H1 (cell line): Measurements from ENCODE around the gene GCSAML. TPM values are rescaled to one million over a fixed set of nuclear protein-coding genes. Genes with fewer than 3 reads are reported as not detected.

Experiments
- CTCF ChIA-PET: fragments of 300-600 bp; sonication (Branson Sonifier 250); formaldehyde crosslinking; loops from one replicate; lab custom pipeline; 2021; ENCODE audit not compliant: partially characterized antibody; lab: Charles Lee
- POLR2A ChIA-PET: fragments of 300-600 bp; sonication (Branson Sonifier 250); formaldehyde crosslinking; loops from one replicate; lab custom pipeline; 2021; ENCODE audit warnings: inconsistent platforms; ENCODE audit not compliant: partially characterized antibody; lab: Charles Lee
- DNase-seq, 2 experiments: peaks; one replicate each; pipeline versions ENCODE4 v3.0.0 to v3.0.0-alpha.2; 2010 to 2022; ENCODE audit warnings: low spot score in 2 of 2, low read depth in 1 of 2, mixed read lengths in 1 of 2
- FAIRE-seq: peaks from 2 replicates; lab custom pipeline; 2011; peaks lifted over from hg19 to GRCh38; lab: Jason Lieb, UNC
- H2AFZ ChIP-seq: 2 replicates; pipeline ENCODE4 v1.8.1; 2012; ENCODE audit warnings: low read length, inconsistent platforms
- H2AK5ac ChIP-seq: 2 replicates; pipeline ENCODE4 v1.6.1; 2013; ENCODE audit warnings: low read depth, low read length
- H2BK120ac ChIP-seq: replicated peaks from 2 replicates; pipeline ENCODE3; 2013; ENCODE audit warnings: low read depth, low read length, inconsistent platforms
- H2BK12ac ChIP-seq: 2 replicates; pipeline ENCODE4 v1.6.1; 2013; ENCODE audit warnings: low read depth, low read length
- H2BK15ac ChIP-seq: 2 replicates; pipeline ENCODE4 v1.6.1; 2013; ENCODE audit warnings: low read length
- H2BK20ac ChIP-seq: 2 replicates; pipeline ENCODE4 v1.6.1; 2013; ENCODE audit warnings: low read length
- H2BK5ac ChIP-seq: 2 replicates; pipeline ENCODE4 v1.6.1; 2013; ENCODE audit warnings: low read depth, low read length
- H3K14ac ChIP-seq: 2 replicates; pipeline ENCODE4 v1.6.1; 2013; ENCODE audit warnings: inconsistent platforms; ENCODE audit not compliant: insufficient read length
- H3K18ac ChIP-seq: 2 replicates; pipeline ENCODE4 v1.6.1; 2013; ENCODE audit warnings: low read length; ENCODE audit errors: extremely low read depth
- H3K23ac ChIP-seq: 2 replicates; pipeline ENCODE4 v1.6.1; 2013; ENCODE audit warnings: inconsistent platforms; ENCODE audit not compliant: insufficient read length
- H3K23me2 ChIP-seq: 2 replicates; pipeline ENCODE4 v1.6.1; 2013; ENCODE audit warnings: low read depth, low read length
- H3K27ac ChIP-seq: 2 replicates; pipeline ENCODE4 v1.6.1; 2011; ENCODE audit warnings: low read depth, low read length, inconsistent platforms
- H3K27me3 ChIP-seq, 4 experiments: replicated peaks in 1 of 4; 1 replicate in 1 of 4; 2 replicates in 3 of 4; pipeline versions ENCODE4 v1.6.1 to v1.8.1; 2011 to 2013; ENCODE audit warnings: low read length in 3 of 4, mild to moderate bottlenecking in 3 of 4, inconsistent platforms in 2 of 4, mixed read lengths in 2 of 4, moderate library complexity in 1 of 4; ENCODE audit not compliant: control insufficient read depth in 3 of 4, insufficient read depth in 3 of 4; ENCODE audit errors: extremely low read depth in 1 of 4
- H3K36me3 ChIP-seq, 4 experiments: 2 replicates each; pipeline versions ENCODE4 v1.6.1 to v1.8.1; 2011 to 2013; ENCODE audit warnings: mild to moderate bottlenecking in 4 of 4, low read length in 3 of 4, moderate library complexity in 2 of 4, control low read depth in 1 of 4, inconsistent platforms in 1 of 4; ENCODE audit not compliant: insufficient read depth in 4 of 4, control insufficient read depth in 2 of 4
- H3K4ac ChIP-seq: replicated peaks from 2 replicates; pipeline ENCODE3; 2013; ENCODE audit warnings: low read length, low read depth, mixed read lengths, inconsistent platforms; ENCODE audit not compliant: insufficient read length
- H3K4me1 ChIP-seq, 4 experiments: replicated peaks in 1 of 4; 1 replicate in 1 of 4; 2 replicates in 3 of 4; pipeline versions ENCODE4 v1.6.1 to v1.8.1; 2011 to 2013; ENCODE audit warnings: low read length in 3 of 4, inconsistent platforms in 2 of 4, mixed read lengths in 1 of 4; ENCODE audit not compliant: insufficient read depth in 4 of 4, control insufficient read depth in 3 of 4
- H3K4me2 ChIP-seq, 2 experiments: 2 replicates each; pipeline versions ENCODE4 v1.6.1 to v1.8.1; 2011 to 2013; ENCODE audit warnings: low read depth in 2 of 2, low read length in 2 of 2, control low read depth in 1 of 2, inconsistent platforms in 1 of 2, mild to moderate bottlenecking in 1 of 2; ENCODE audit not compliant: insufficient read depth in 1 of 2
- H3K4me3 ChIP-seq, 4 experiments: fragments of 200-600, 300-600 bp in 1 of 4; sonication (generic), shearing (Covaris generic), sonication (Bioruptor Twin) in 1 of 4; 2 replicates each; pipeline versions ENCODE4 v1.5.1 to v1.8.1; 2011 to 2016; ENCODE audit warnings: low read length in 4 of 4, low read depth in 3 of 4, control low read depth in 2 of 4, inconsistent platforms in 2 of 4, mild to moderate bottlenecking in 2 of 4, mixed read lengths in 1 of 4, moderate library complexity in 1 of 4; ENCODE audit not compliant: insufficient read depth in 2 of 4; ENCODE audit errors: extremely low read depth in 1 of 4
- H3K56ac ChIP-seq: replicated peaks from 2 replicates; pipeline ENCODE3; 2013; ENCODE audit warnings: low read depth, mild to moderate bottlenecking, mixed read lengths, low read length, inconsistent platforms; ENCODE audit not compliant: insufficient read length
- H3K79me1 ChIP-seq: 2 replicates; pipeline ENCODE4 v1.6.1; 2013; ENCODE audit warnings: low read depth, low read length, control low read depth
- H3K79me2 ChIP-seq, 2 experiments: 2 replicates each; pipeline versions ENCODE4 v1.6.1 to v1.8.1; 2012 to 2013; ENCODE audit warnings: low read length in 2 of 2, mild to moderate bottlenecking in 2 of 2, inconsistent platforms in 1 of 2; ENCODE audit not compliant: insufficient read depth in 2 of 2, control insufficient read depth in 1 of 2
- H3K9ac ChIP-seq, 4 experiments: replicated peaks in 1 of 4; 1 replicate in 1 of 4; 2 replicates in 3 of 4; pipeline versions ENCODE4 v1.6.1 to v1.8.1; 2011 to 2013; ENCODE audit warnings: low read depth in 3 of 4, low read length in 3 of 4, control low read depth in 2 of 4, mild to moderate bottlenecking in 2 of 4, moderate library complexity in 2 of 4, inconsistent platforms in 1 of 4; ENCODE audit errors: extremely low read depth in 1 of 4
- H3K9me3 ChIP-seq, 2 experiments: 2 replicates each; pipeline versions ENCODE4 v1.6.1 to v1.8.1; 2012 to 2013; ENCODE audit warnings: mild to moderate bottlenecking in 2 of 2, moderate library complexity in 2 of 2, control low read depth in 1 of 2, inconsistent platforms in 1 of 2, low read depth in 1 of 2, low read length in 1 of 2, mixed read lengths in 1 of 2; ENCODE audit not compliant: insufficient read depth in 2 of 2
- H4K20me1 ChIP-seq, 2 experiments: replicated peaks in 1 of 2; 2 replicates each; pipeline versions ENCODE3 to v1.8.1; 2011 to 2013; ENCODE audit warnings: inconsistent platforms in 2 of 2, low read length in 2 of 2, mild to moderate bottlenecking in 1 of 2; ENCODE audit not compliant: insufficient read depth in 2 of 2, control insufficient read depth in 1 of 2
- H4K5ac ChIP-seq: 2 replicates; pipeline ENCODE4 v1.6.1; 2013; ENCODE audit warnings: low read length, low read depth, mixed read lengths, inconsistent platforms; ENCODE audit not compliant: insufficient read length
- H4K8ac ChIP-seq: 2 replicates; pipeline ENCODE4 v1.8.0; 2013; ENCODE audit warnings: mild to moderate bottlenecking, moderate library complexity, low read length, inconsistent platforms; ENCODE audit not compliant: insufficient read depth; ENCODE audit errors: extremely low read depth
- H4K91ac ChIP-seq: replicated peaks from 2 replicates; pipeline ENCODE3; 2013; ENCODE audit warnings: low read length, mixed read lengths, inconsistent platforms; ENCODE audit not compliant: insufficient read length
- BRCA1 ChIP-seq: IDR thresholded peaks from 2 replicates; pipeline ENCODE4 v1.6.1; 2012; ENCODE audit warnings: low read depth, low read length, improper control_type of control experiment
- CBX8 ChIP-seq: fragments of 300-800, 300-1000 bp; sonication (generic); IDR thresholded peaks from 2 replicates; pipeline ENCODE4 v1.7.1; 2016; ENCODE audit warnings: low read depth, low read length, borderline replicate concordance
- CEBPB ChIP-seq: IDR thresholded peaks from 2 replicates; pipeline ENCODE4 v1.6.1; 2012; ENCODE audit warnings: low read depth, low read length
- CREB1 ChIP-seq: IDR thresholded peaks from 2 replicates; pipeline ENCODE4 v1.6.1; 2012; ENCODE audit warnings: inconsistent platforms
- EP300 ChIP-seq, 2 experiments: IDR thresholded peaks; 1 replicate in 1 of 2; 2 replicates in 1 of 2; pipeline ENCODE4 v1.6.1; 2011 to 2012; ENCODE audit warnings: low read depth in 2 of 2, low read length in 2 of 2, mild to moderate bottlenecking in 2 of 2, borderline replicate concordance in 1 of 2, inconsistent platforms in 1 of 2, moderate library complexity in 1 of 2
- FOSL1 ChIP-seq: IDR thresholded peaks from 2 replicates; pipeline ENCODE4 v1.6.1; 2011; ENCODE audit warnings: mild to moderate bottlenecking, low read depth, low read length, moderate library complexity; ENCODE audit not compliant: insufficient read depth
- JUN ChIP-seq: IDR thresholded peaks from 2 replicates; pipeline ENCODE4 v1.6.1; 2011; ENCODE audit warnings: low read depth, mild to moderate bottlenecking, improper control_type of control experiment, low read length
- JUND ChIP-seq: IDR thresholded peaks from 2 replicates; pipeline ENCODE4 v1.6.1; 2011; ENCODE audit warnings: mild to moderate bottlenecking, improper control_type of control experiment, low read length
- POLR2A ChIP-seq, 2 experiments: IDR thresholded peaks; 1 replicate in 1 of 2; 2 replicates in 1 of 2; pipeline ENCODE4 v1.6.1; 2011; ENCODE audit warnings: low read depth in 2 of 2, low read length in 2 of 2, mild to moderate bottlenecking in 2 of 2; ENCODE audit errors: control extremely low read depth in 1 of 2
- POU5F1 ChIP-seq: IDR thresholded peaks from 2 replicates; pipeline ENCODE4 v1.6.1; 2011; ENCODE audit warnings: low read depth, mild to moderate bottlenecking, low read length, moderate library complexity
- RFX5 ChIP-seq: IDR thresholded peaks from 2 replicates; pipeline ENCODE4 v1.6.1; 2011; ENCODE audit warnings: low read depth, low read length, improper control_type of control experiment, borderline replicate concordance
- SUZ12 ChIP-seq: fragments of 200-600 bp; sonication (generic); IDR thresholded peaks from 2 replicates; pipeline ENCODE4 v1.6.1; 2012; ENCODE audit warnings: mild to moderate bottlenecking, inconsistent platforms, low read length, moderate library complexity, mixed read lengths
- TAF7 ChIP-seq: optimal IDR thresholded peaks from 2 replicates; pipeline ENCODE3; 2011; ENCODE audit warnings: low read depth, mild to moderate bottlenecking, inconsistent platforms, low read length, moderate library complexity, borderline replicate concordance
- TBP ChIP-seq: IDR thresholded peaks from 2 replicates; pipeline ENCODE4 v1.6.1; 2011; ENCODE audit warnings: low read depth, low read length, improper control_type of control experiment
- TCF12 ChIP-seq: IDR thresholded peaks from 2 replicates; pipeline ENCODE4 v1.6.1; 2011; ENCODE audit warnings: low read depth, mild to moderate bottlenecking, low read length
- ZNF274 ChIP-seq: IDR thresholded peaks from 2 replicates; pipeline ENCODE4 v1.7.0; 2012; ENCODE audit warnings: low read length, borderline replicate concordance; ENCODE audit errors: extremely low read depth
- WGBS, 2 experiments: shearing (Covaris generic) in 1 of 2; methylation state at CpG; one replicate each; pipeline versions ENCODE4 v1.1.6 to v1.1.7; 2013 to 2015; ENCODE audit warnings: low lambda C conversion rate in 2 of 2, mixed read lengths in 2 of 2, inconsistent platforms in 1 of 2, low coverage in 1 of 2, missing lambda C conversion rate in 1 of 2; ENCODE audit not compliant: insufficient replicate concordance in 2 of 2, insufficient coverage in 1 of 2, insufficient read length in 1 of 2; ENCODE audit errors: extremely low coverage in 1 of 2, missing lambda C conversion rate in 1 of 2; 5-methylcytosine and 5-hydroxymethylcytosine counted together
- polyA plus RNA-seq, 7 experiments: library from polyadenylated mRNA; depleted of rRNA in 3 of 7; stranded (reverse) in 5 of 7; unstranded in 2 of 7; fragments of >200 nt in 5 of 7; fragments of 200-250 nt in 2 of 7; gene quantifications; 1 replicate in 5 of 7; 2 replicates in 1 of 7; 4 replicates in 1 of 7; pipeline versions ENCODE4 v1.2.1 to v1.2.3, GENCODE V29; 2011 to 2013; ENCODE audit warnings: missing spikeins in 2 of 7, mixed read lengths in 2 of 7
- total RNA-seq: library from RNA; stranded (reverse); fragmentation: NEBNext Ultra II Directional; extraction: Animal tissue kit (Norgen Biotek cat#: 25700); gene quantifications from 2 replicates; pipeline ENCODE4 v1.2.1, GENCODE V29; 2021

GCSAML gene
- total and polyA plus RNA-seq, 2 of the 8 experiments (the other 6 are each of a cell fraction or from before 2014, with no cell fraction given), result not detected

DNA sequence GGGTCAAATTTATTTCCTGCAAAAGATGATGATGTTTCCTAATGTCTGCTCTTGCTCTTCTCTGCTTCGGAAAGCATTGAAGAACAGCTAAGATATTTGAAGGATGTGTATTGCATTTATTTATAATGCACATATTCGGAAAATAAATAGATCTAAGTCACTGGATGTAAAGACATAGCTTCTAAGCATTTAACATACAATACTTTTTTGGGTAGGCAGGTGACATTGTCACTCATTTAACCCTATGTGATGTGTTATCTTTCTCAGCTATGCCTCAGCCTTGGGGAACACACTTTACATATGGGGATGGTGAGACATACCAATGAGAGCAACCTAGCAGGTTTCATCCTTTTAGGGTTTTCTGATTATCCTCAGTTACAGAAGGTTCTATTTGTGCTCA, 39.1 kb downstream of the GCSAML start, which contains the start of gene OR2G2:
Gene OR2G2, plus strand, starts transcription at position 301 of the 400 bp plus-strand sequence. Its CDS starts 0 bp downstream, at position 301.
- CTCF ChIA-PET, result interaction anchor here (1.0 kb wide), 1 partner anchor 140 kb away, joined by 3 read pairs; no protein-coding TSS in a partner anchor
- 85% methylated on average over 2 of the region's 2 CpGs; no CpG with 5 or more reads in 1 of the 2 experiments for WGBS, 2 experiments
- no peak for TF ChIP-seq JUN
- no peak for TF ChIP-seq FOSL1
- TF ChIP-seq POLR2A (IDR thresholded peaks at IDR 0.05; ENCODE audit: control extremely low read depth in 1 of 2, low read depth in 2 of 2, low read length in 2 of 2), result no peak
- TF ChIP-seq POU5F1, result no peak
- no peak for TF ChIP-seq ZNF274
- TF ChIP-seq TCF12, result no peak
- no peak for TF ChIP-seq TBP
- TF ChIP-seq EP300 (IDR thresholded peaks at IDR 0.05; ENCODE audit: borderline replicate concordance in 1 of 2, low read depth in 2 of 2, low read length in 2 of 2), result no peak
- no peak for TF ChIP-seq CBX8
- no peak for TF ChIP-seq SUZ12
- TF ChIP-seq RFX5, result no peak
- no peak for TF ChIP-seq BRCA1
- no peak for TF ChIP-seq CEBPB
- TF ChIP-seq JUND, result no peak
- no peak for TF ChIP-seq CREB1
- no peak for TF ChIP-seq TAF7

More for the DNA sequence above, 39.1 kb downstream of the GCSAML start, which contains the start of gene OR2G2:
- no peaks in the 10 kb centered on the region for H3K79me2 ChIP-seq
- no peak within 1 kb of the TSS for H4K5ac ChIP-seq
- no peak within 1 kb of the TSS for H3K23ac ChIP-seq
- POLR2A ChIA-PET, result no interaction called here
- H2AK5ac ChIP-seq, result no peak within 1 kb of the TSS
- H2BK120ac ChIP-seq, result no peak within 1 kb of the TSS
- H3K4me2 ChIP-seq, result no peak within 1 kb of the TSS
- H4K8ac ChIP-seq, result no peak within 1 kb of the TSS
- FAIRE-seq (no peak), DNase-seq (no peak)
- no peak within 1 kb of the TSS for H2BK12ac ChIP-seq
- no peak within 1 kb of the TSS for H2BK20ac ChIP-seq
- H3K18ac ChIP-seq, result no peak within 1 kb of the TSS
- no peak within 1 kb of the TSS for H3K56ac ChIP-seq
- H3K9me3 ChIP-seq, result peaks cover 15 to 22% of the 10 kb centered on the region in 2 experiments; a peak in 3 of 4 replicates
- H3K36me3 ChIP-seq, result no peaks in the 10 kb centered on the region
- H4K91ac ChIP-seq, result no peak within 1 kb of the TSS
- H3K4me1 ChIP-seq, result no peaks in the 10 kb centered on the region
- H3K27me3 ChIP-seq, result no peaks in the 10 kb centered on the region
- H3K14ac ChIP-seq, result no peak within 1 kb of the TSS
- no peaks in the 10 kb centered on the region for H3K23me2 ChIP-seq
- H3K27ac ChIP-seq, result no peak within 1 kb of the TSS
- H2BK15ac ChIP-seq, result no peak within 1 kb of the TSS
- H4K20me1 ChIP-seq, result no peaks in the 10 kb centered on the region
- no peaks in the 10 kb centered on the region for H3K79me1 ChIP-seq
- H3K4me3 ChIP-seq, result no peak within 1 kb of the TSS
- H3K4ac ChIP-seq, result no peak within 1 kb of the TSS
- H2BK5ac ChIP-seq, result no peak within 1 kb of the TSS
- no peak within 1 kb of the TSS for H3K9ac ChIP-seq
- no peak within 1 kb of the TSS for H2AFZ ChIP-seq
